CD4-positive, alpha-beta T cell treated with Interleukin-15 for 4 hours (primary cell): ENCODE results near the gene PODN.

ENCODE experiments used
- DNase-seq: peaks from one replicate; pipeline ENCODE4 v3.0.0-alpha.2; 2020; ENCODE audit warnings: low spot score

Gene PODN

GRCh38 chr1:53061859-53062707, at the start of gene PODN:
Gene PODN, plus strand, starts transcription at chr1:53062213. Its CDS starts 7,643 bp downstream, at chr1:53069856.
- no peak for DNase-seq

- DNase-seq, result peak; percentile 89
Measured at GRCh38 chr1:53014791-53015507, 47.1 kb upstream of the PODN start.

- no peak for DNase-seq
Measured at GRCh38 chr1:53015508-53015860, 46.5 kb upstream of the PODN start.

DNA sequence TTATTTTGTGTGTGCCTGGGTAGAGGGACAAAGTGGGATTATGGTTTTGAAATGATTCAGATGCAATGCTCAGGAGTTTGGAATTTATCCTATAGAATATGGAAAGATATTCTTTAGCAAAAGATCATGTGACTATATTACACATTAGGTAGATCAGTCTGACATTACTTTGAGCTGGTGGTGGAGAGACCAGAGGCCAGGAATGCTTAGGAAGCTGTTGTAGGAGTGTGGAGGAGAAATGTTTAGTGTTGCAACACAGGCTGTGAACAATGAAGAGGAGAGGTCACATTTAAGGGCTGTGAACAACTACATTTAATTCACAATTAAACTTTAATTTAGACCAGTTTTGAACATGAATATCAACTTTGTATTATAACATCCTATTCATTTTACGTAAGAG, 45.3 kb upstream of the PODN start:
- no peak for DNase-seq

- DNase-seq, result no peak
Measured at GRCh38 chr1:53020588-53020987, 41.4 kb upstream of the PODN start.

GRCh38 chr1:53022179-53022578, 39.8 kb upstream of the PODN start:
- DNase-seq, result no peak

GRCh38 chr1:53023546-53023945, 38.5 kb upstream of the PODN start:
- no peak for DNase-seq

DNA sequence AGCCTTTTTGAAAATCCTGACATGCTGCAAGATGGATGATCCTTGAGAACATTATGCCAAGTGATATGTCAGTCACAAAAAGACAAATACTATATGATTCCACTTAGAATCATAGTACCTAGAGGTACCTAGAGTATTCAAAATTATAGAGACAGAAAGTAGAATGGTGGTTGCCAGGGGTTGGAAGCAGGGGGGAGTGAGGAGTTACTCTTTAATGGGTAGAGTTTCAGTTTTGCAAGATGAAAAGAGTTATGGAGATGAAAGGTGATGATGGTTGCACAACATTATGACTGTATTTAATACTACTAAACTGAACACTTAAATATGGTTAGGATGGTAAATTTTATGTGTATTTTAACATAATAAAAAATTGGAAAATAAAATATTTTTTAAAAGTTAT, 37.9 kb upstream of the PODN start:
- no peak for DNase-seq

DNA sequence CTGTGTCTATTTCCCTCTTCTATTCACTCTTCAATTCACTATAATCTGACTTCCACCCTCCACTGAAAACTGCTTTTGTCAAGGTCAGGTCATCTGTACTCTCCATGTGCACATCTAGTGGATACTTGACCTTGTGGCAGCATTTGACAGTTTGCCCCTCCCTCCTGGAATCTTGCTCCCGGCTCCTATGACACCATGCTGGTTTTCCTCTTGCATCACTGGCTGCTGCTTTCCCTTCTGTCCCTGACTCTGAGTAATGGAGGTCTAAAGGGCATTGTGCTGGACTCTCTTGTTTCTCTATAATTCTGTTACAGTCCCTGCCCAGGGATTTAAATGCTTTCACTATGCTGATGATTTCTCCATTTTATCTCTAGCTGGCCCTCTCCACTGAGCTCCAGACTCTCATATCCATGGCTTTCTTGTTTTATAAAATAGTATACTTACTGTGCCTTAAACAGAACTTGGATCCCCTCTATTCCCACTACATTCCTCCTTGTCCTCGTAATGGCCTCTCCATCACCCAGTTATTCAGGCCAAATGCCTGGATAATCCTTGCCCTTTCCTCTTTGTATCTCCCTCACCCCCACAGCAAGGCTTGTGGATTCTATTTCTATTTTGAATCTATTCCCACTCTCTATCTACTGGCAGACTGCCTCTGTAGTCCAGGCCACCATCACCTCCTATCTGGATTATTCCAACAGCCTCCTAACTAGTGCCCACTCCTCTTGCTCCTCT, 36.8 kb upstream of the PODN start:
- no peak for DNase-seq

- no peak for DNase-seq
Measured at GRCh38 chr1:53025769-53026112, 36.3 kb upstream of the PODN start.

DNA sequence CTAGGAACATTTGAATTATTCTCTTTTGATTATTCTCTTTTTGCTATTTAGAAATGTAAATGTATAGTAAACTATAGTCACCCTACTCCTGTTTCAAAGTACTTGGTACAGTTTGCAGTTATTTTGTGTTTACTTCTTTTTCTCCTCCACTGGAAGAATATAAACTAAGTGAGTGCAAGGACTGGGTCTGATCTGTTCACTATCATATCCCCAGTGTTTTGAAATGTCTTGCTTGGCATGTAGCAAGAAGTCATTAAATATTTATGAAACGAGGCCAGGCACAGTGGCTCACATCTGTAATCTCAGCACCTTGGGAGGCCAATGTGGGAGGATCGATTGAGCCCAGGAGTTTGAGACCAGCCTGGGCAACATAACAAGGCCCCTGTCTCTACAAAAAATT, 35.8 kb upstream of the PODN start:
- no peak for DNase-seq

GRCh38 chr1:53031732-53032131, 30.3 kb upstream of the PODN start:
- no peak for DNase-seq

- no peak for DNase-seq
Measured at GRCh38 chr1:53037159-53037558, 24.9 kb upstream of the PODN start.

GRCh38 chr1:53038566-53038965, 23.4 kb upstream of the PODN start:
- DNase-seq, result no peak

DNA sequence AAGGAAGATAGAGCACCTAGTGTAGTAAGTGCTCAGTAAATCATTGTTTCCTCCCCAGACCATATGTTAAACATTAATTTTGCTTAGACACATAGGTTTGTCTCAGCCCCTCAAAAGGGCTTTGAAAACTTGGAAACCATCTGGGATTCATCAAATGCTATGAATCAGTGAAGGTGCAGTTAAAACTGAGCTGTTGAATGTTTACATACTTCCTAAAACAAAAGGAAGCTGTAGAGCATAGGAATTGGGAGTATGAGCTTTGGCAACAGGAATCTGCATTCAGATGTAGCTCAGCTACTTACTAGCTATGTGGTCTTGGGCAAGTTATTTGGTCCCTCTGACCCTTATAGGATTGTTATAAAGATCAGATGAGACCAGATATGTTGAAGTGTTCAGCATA, 18.7 kb upstream of the PODN start:
- no peak for DNase-seq

- no peak for DNase-seq
Measured at GRCh38 chr1:53044926-53045325, 17.1 kb upstream of the PODN start.

GRCh38 chr1:53046930-53047329, 15.1 kb upstream of the PODN start:
- DNase-seq, result no peak

DNA sequence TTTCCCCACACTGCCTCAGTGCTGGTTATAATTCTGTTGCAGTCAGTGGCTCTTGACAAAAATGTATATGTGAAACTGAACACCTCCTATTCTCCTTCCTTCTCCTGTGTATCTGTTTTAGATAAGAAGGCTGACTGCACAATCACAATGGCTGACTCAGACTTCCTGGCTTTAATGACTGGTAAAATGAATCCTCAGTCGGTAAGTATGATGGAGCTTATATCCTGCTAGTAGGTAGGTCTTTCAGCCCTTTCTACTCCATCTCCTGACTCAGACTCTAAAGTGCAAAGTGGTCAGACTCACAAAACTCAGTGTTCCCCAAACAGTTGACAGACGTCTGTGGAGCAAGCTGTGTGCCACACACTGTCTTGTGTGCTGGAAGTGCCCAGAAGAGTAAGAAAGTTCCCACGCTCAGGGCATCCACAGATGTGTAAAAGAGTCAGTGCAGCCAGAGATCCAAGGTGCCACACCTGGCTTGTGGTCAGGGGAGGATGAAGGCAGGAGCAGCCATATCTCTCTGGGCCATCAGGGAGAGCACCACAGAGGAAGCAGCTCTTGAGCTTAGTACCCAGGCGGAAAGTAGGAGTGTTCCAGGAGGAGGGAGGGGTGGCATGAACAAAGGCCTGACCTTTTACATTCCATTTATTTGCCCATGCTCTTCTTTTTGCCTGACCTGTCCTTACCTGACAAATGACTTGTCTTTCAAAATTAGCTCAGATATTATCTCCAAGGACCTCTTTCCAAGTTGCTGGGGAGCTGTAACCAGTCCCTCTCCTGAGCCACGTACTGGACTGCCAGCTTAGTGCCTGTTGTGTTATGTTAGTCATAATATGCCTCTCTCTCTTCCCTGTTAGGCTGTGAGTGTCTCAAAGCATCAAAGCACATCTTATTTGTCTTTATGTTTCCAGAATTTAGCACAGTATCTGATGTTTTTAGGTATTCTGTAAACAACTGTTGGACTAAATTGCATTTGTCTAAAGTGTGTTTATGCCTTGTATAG, 14.0 kb upstream of the PODN start:
- no peak for DNase-seq

DNA sequence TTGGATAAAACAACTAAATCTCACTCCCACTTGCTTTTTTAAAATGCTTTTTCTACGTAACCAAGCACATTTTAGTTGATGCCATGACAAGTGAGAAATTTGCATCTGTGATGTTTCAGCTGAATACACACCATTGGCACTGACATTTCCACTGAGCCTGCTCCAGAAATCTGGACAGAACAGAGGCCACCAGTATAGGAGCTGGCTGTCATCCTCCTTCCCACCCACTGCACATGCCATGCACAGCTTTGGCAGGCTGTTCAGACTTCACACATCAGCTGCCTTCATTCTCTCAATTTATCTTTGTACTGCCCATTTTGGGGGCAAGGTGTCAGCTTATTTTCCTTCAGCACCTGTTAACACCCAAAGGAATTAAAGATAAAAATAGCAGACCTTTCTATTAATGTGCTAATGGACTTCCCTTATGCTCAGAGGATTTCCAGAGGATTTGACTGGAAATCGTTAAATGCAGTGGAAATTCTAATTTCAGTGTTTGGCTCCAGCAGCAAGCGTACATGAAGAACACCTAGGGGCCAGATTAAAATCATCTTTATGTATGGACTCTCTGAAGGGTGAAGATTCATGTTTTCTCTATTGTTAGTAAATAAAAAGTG, 12.9 kb upstream of the PODN start:
- DNase-seq, result no peak

GRCh38 chr1:53049574-53049967, 12.4 kb upstream of the PODN start:
- DNase-seq, result no peak

GRCh38 chr1:53050310-53050709, 11.7 kb upstream of the PODN start:
- DNase-seq, result no peak
